Activated CD4-positive, alpha-beta T cell treated with anti-CD3 and anti-CD28 coated beads, Interleukin-2, amount 50 U/mL, for 16 hours (primary cell): ENCODE results near the gene NAA60.

ENCODE experiments used
- DNase-seq: peaks from one replicate; pipeline ENCODE4 v3.0.0-alpha.2; 2020

The NAA60 gene

DNA sequence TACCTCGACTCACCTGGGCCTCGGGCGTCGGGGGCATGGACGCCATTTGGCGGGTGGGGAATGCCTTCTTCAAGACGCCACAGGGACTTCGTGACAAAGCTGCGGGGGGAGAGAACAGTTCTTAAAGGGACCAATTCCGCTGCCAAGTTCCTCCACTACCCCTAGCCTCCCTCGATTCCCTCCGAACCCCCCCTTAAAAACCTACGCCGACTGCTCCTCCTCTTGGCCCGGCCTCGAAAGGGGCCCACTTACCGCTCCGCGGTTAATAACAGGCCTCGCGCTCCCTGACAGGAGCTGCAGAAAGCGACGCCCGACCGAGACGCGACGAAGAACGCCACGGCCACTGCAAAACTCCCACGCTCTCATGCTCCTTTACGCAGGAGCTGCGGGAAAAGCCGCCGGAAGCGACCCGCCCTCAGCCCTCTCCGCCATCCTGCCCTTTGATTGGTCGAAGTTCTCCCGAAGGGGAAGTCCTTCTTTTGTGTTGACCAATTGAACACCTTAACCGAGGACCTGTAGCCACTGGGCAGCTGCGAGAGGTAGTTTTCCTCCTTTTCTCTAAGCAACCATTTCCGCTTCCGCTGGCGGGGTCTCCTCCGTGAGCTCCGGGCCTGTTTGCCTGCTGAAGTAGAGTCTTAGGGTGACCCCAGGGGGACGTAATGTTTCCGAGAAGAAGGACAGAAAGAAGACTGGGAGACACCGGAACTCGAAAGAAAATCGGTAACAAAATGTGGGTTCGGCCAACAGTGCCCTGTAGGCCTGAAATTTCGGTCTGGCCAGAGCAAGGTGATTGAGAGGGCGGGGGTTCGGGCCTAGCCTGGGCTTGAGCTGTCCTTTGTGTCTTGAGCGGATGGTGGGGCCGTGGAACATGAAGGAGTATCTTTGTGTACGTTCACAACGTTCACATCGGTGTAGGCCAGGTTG, at the start of gene NAA60, which contains the start of gene ZNF597:
Gene NAA60 (plus strand): TSS at position 573 of the 924 bp plus-strand sequence. CDS start 32,548 bp downstream, outside the sequence.
Gene ZNF597 (minus strand): TSS at position 397 of the 924 bp plus-strand sequence. CDS start 351 bp downstream, at position 46.
- peak; percentile 92 for DNase-seq

DNA sequence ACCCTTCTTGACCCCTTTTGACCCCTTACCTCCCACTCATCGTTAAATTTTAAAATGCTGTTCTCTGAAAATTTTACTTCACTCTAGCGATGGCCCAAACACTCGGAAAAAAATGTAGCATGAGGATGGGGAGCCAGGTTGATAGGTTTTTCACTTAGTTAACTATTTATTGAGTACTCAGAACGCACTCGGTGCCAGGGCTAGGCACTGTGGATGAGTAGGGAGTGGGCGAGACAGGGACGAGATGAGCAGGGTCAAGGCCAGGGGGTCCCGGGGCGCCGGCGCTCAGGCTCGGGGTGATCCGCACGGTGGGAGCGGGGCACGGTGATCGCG, 43.1 kb upstream of the NAA60 start:
- no peak for DNase-seq

DNA sequence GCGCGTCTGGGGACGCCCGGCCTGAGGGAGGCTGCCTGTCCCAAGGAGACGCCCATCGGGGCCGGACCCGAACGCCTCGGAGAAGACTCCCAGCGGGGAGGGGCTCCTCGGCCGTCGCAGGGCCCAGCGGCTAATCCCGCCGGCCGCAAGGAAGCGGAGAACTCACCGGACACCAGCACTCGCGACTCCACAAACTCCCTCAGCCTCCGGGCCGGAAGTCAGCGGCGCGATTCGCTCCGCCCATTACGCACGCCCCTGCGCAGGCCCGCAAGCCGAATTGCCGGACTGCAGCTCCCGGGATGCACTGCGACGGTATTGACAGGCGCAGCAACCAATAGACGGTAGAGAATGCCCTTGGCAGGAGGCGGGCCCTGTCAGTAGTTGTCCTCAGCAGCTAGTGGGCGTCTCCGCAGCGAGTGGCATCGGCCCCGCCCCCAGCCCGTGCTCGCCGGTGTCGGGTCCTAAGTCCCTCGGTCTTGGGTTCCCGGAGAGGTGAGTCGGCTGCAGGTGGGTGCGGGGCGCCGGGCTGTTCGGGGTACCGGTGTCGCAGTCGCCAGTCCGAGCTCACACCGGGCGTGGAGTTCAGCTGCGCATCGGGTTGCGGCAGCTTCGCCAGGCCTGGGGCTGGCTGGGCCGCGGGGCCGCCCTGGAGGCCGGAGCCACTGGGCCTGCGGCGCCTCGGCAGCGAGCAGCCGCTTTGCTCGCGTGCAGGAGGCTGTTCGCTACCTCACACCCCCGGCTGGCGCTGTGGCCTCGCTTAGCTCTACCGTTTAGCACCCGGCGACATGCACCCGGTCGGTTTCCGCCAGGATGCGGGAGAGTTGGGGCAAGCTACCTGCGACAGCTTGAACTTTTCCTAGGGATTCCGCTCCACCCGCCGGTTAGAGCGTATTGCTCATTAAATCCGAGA, 42.4 kb upstream of the NAA60 start, which contains the start of the genes ZNF174 and ZSCAN32:
Gene ZNF174 (plus strand): TSS at position 437 of the 910 bp plus-strand sequence. CDS start 790 bp downstream, outside the sequence.
Gene ZSCAN32 (minus strand): TSS at position 226 of the 910 bp plus-strand sequence. CDS start 3,447 bp downstream, outside the sequence.
- peak; percentile 99 for DNase-seq

DNA sequence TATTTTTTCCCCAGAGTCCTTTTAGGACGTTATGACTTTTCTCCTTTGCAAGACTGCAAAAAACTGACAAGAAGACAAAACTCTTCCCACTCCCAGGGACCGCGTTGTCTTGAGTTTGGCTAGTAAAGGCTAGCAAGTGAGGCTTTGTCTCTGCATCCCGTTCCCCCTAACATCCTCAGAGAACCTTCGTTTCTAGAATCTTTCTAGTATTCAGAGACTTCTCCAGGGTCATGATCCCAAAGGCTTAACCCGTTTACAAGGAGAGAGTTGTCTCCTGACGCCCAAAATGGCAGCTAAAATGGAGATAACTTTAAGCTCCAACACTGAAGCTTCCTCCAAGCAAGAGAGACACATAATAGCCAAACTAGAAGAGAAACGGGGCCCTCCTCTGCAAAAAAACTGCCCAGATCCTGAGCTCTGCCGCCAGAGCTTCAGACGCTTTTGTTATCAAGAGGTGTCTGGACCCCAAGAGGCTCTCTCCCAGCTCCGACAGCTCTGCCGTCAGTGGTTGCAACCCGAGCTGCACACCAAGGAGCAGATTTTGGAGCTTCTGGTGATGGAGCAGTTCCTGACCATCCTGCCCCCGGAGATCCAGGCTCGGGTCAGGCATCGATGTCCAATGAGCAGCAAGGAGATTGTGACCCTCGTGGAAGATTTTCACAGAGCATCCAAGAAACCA, 41.6 kb upstream of the NAA60 start:
- no peak for DNase-seq

DNA sequence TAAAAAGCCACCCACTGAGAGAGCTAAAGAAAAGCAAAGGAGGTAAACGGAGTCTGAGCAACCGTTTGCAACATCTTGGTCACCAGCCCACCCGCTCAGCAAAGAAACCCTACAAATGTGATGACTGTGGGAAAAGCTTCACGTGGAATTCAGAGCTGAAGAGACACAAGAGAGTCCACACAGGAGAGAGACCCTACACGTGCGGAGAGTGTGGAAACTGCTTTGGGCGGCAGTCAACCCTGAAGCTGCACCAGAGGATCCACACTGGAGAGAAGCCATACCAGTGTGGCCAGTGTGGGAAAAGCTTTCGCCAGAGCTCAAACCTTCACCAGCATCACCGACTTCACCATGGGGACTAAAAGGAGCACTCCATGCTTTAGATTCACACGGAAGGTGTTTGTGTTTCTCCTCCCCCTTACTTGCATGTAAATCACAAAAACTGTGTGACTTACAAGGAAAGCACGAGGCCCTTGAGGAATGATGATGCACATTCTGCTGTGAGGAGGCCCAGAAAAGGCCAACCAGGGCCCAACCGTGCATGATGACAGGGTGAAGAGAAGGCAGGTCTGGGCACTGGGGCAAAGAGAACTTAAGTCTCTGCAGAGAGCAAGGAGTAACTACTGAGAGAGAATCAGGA, 34.8 kb upstream of the NAA60 start:
- no peak for DNase-seq

DNA sequence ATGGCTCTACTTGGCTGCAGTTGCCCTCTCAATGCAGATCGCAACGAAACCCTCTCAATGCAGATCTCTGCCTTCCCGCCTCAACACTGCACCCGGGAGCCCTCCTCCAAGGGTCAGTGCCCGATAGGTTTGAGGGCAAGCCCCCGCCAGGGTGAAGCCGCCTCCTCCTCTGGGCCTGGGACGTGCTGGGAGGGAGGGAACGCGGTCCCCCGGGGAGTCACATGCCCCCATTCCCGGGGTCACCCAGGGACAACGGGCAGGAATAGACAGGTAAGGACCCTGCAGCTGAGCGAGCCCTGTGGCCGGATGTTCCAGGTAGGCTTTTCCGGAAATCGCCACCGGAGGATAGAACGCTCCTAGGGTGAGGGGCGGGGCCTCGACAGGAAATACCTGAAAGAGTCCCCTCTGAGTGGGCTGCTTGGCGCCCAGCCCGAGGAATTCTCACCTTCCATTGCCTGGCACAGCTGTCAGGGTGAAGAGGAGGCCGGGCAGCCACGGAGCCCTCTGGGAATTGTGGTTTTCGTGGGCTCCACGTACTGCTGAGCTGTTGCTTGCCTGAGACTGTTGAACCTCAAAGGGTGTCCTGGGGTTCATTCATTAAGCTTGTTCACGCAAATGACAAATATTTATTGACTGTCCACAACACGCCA, 29.6 kb upstream of the NAA60 start:
- DNase-seq, result no peak

DNA sequence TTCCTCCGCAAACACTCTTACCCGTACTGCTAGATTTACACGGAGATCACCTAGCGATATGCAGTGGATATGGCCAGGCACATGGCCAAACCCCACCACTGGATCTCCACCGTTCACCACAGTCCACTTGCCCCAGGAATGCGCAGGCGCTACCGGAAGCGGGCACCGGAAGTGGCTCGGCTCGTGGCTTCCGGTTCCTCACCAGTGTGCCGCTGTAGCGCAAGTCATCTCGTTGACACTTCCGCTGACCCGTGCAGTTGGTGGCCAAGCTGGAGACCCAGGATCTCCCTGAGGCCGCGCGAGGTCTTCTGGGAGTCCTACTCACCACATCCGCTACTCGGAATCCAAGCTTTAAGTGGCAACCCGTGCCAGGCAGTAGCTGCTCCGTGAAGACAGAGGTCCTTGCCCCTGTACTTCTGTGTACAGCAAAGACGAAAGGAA, 11.7 kb upstream of the NAA60 start:
- peak; percentile 53 for DNase-seq

DNA sequence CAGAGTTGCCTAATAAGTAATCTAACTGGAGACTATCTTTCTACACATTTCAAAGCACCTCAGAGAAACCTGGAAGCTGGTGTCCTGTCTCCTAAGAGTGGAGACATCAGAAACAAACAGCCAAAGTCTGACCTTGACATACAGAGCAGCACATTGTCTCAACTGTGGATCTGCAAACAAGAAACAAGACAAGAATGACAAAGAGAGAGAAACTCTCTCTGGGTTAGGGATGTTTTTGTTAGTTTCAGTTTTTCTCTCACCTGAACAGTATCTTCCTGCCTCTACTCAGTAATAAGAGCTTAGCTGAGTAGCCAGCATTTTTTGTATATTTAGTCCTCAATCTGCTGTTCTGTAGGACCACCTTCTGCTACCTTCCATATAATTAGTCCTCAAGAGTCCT, 9.1 kb upstream of the NAA60 start:
- DNase-seq, result no peak

DNA sequence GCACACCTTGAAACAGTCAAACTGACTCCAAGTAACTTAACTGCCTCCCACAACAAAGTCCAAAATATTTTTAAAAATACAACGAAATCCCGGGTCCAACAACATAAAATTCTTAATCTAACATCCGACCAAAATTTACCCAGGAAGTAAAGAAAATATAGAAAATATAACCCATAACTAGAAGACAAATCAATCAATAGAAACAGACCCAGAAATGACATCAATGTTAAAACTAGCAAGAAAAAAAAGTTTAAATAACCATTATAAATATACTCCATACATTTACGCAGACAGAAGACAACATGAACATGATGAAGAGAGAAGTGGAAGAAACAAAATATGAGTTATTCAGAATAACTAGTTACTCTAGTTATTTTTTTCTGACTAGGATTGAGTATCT, 3.8 kb upstream of the NAA60 start:
- DNase-seq, result no peak

DNA sequence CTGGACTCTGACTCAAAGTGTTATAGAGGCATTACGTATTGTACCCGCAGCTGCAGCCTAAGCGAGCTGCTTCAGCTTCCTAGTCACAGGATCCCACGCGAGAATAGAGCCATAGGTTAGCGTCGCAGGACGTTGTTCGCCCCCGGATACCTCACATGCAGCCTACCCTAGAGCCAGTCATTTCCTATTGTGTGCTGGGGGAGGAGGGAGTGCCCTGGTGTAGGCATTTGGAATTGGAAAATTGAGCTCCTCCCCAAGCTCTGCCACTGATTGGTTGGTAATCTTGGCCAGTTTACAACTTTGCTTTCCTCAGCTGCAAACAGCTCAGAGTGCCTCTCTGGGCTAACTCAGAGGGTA, 530 bp downstream of the NAA60 start:
- peak; percentile 51 for DNase-seq

DNA sequence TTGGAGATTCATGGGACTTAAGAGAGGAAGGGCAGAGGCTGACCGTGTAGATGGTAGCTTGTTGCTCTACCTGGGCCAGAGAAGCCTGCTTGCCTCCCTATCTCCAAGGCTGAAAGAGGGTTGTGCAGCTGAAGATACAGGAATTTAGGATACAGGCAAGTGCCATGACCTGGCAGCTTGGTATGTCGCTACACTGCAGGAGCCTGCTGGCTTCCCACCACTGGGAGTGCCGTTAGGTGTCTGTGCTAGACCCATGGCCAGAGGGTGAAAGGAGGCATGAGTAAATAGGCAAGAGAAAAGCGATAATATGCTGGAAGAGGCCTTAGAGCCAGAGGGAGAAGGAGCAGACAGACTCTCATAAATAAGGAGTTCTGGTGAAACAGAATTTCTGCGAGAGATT, 10.6 kb downstream of the NAA60 start:
- no peak for DNase-seq

DNA sequence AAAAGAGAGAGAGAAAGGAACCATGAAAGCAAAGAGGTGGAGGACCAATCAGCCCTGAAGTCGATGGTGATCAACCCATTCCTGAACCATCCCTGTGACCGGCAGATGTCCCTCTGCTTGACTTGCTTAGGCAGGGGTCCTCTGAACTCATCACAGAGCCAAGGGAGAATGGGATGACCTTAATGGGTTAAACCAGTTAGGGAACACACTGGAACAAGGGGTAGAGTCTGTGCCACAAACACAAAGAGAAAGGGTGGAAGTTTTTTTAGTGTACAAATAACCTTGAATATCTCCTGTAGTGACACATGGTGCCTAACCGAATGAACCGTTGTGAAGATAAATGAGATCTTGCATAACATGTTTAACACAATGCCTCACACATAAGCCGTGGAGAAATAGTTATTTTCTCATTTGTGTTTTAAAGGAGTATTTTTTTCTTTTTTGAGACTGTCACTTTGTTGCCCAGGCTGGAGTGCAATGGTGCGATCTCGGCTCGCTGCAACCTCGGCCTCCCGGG, 11.2 kb downstream of the NAA60 start:
- no peak for DNase-seq

DNA sequence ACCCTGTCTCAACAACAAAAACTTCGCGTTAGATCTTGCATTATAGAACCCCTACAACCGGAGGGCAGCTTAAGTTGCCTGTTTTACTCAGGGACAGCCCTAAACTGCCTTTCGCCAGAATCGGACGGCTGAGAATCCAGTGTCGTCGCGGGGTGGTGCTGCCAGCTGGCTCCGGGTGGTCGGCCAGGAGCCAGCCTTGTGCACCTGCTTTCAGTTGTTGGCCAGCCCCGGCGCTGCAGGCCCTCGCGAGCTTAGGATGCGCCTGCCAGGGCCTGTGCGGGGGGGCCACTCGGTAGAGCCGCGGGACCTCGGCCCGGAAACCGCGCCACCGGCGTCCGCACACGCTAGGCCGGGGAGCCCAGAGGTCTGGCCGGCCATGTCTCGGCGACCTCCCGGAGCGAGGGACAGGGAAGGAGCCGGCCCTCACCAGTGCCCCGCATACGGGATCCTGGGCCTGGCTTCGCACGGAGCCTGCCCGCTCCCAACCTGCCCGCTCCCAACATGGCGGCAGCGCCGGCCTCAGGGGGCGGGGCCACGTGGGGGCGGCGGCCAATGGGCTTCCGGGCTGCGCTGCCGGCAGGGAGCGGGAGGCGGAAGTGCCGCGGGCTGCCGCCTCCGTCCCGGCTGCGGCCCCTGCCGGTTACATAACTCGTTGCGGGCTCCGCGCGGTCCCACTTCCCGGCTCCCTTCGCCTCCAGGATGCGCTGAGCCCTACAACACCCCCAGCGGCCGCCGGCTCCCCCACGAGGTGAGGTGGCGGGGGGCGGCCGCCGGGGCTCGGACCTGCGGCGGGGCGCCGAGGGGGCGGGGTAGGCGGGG, 14.2 kb downstream of the NAA60 start:
- DNase-seq, result peak; percentile 89

DNA sequence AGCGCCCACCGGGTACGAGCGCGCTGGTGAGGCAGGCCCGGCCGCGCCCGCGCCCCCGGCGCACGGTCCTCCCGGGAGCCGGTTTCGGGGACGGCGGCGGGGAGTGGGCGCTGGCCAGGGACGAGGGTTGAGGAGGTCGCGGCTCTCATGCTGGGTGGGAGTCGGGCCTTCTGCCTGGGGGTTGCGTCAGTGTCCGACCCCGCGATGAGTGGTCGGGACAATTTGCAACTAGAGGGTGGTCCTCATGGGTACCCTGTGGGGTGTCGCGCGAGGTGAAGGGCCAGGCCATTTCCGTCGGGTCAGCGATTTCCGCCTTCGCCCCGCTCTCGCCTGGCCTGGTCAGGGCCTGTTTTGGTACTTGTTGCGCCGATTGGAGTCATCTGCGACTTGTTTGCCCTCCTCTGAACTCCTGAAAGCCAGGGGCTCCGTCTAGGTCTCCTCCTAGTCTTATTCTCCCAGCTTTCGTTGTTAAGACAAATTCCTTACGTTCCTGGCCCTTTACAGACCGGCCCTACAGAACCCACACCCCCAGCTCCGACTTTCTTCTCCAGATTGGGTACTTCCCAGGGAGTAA, 14.9 kb downstream of the NAA60 start:
- no peak for DNase-seq

DNA sequence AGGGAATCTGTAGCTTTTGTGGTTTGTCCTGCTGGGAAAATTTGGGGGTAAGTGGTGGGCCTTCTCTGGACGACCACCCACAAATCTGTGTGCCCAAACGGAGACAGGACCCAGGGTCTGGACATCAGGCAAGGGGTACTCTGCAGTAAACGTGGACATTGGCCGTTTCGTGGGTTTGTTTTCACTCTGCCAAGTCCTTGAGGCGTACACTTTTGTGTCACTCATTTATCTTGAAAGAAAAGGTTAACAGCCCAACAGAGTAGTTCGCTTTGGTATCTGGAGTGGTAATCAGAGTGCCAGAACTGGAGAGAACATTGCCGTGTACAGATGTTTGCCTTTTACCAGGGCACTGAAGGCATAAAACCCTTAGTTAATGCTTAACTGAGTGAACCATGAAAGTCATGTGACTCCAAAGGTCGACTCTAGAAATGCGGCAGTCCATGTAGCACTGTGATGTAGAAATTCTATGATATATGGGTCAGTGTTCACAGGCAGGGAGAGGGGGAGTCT, 15.4 kb downstream of the NAA60 start:
- no peak for DNase-seq

DNA sequence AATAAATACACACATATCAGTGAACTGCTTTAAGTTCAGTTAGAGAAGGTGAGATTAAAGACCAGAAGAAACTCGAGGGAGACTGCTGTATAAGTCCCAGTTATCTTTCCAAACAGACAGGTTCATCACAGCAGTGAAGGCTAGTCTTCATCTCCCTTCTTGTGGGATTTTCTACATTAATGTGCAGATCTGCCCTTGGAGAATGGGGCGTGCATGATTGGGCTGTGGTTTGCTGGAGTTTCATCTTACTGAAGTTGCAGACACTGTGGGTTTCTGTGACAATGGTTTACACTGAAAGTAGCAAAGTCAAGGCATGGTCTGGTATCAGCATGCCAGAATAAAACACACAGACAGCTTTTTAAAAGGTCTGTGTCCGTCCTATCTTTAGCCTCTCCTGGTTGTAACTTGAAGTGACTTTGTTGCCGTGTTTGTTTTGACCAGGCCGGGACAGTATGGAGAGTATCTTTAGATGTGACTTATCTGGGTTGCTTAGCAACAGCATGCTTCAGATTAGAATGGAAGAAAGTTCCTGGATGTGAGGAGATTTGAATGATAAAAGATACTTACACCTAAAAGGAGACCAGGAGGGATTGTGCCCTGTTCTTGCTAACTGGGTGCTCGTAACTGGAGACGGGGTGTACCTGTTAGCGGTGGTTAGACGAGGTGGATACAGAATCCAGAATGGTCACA, 16.1 kb downstream of the NAA60 start:
- peak; percentile 55 for DNase-seq

DNA sequence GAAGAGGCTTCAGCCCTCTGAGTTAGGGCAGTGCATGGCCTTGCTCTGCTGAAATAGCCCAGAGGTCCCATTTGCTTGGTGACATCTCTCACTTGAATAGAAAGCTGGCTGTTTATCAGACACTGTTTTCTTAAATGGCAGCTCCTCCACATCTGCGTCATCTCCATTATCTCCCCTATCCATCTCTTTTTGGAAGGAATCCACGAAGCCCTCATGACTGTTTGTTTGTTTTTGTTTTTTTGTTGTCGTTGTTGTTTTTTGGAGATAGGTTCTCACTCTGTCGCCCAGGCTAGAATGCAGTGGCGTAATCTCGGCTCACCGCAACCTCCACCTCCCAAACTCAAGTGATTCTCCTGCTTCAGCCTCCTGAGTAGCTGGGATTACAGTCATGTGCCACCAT, 16.6 kb downstream of the NAA60 start:
- DNase-seq, result no peak

DNA sequence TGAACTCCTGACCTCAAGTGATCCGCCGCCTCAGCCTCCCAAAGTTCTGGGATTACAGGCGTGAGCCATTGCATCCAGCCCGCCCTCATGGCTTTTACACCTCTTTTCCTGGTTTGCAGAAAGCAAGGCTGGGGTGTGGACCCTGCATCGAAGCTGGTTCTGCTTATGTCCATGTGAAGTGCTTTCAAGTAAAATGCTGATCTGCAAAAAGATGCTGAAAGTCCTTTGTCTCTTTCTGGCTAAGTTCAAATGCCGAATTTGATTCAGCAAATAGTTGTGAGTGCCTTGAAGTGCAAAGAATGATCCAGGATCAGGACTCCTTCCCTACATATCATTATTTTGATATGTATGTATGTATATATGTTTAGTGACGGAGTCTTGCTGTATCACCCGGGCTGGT, 17.1 kb downstream of the NAA60 start:
- DNase-seq, result no peak

DNA sequence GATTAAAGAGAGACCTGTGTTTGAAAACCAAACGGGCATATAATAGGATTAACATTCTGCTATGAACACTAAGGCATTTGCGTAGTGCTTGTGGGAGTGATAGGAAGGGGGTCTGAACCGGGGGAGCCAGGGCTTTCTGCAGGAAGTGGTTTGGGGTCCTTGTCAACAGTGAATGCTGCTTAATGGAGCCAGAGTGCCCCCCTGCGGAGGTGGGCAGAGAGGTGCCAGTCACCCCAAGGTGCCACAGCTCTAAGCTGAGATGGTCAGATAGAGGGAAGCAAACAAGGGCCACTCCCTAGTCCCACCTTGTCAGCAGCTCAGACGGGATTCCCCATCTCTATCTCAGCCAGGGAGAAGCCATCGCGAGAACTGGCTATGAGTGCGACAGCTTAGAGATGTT, 17.7 kb downstream of the NAA60 start:
- peak; percentile 20 for DNase-seq
